NCI-H82 (cell line): ENCODE results near the gene VDR.
"Not testable (repeated sequence)": the region's sequence is repeated elsewhere in the genome, so short reads cannot be mapped to it uniquely, and the experiment has no call there.

Source experiments
- DNase-seq: peaks from one replicate; lab custom pipeline; 2025; lab: John Stamatoyannopoulos, UW

The VDR gene

GRCh38 chr12:47828008-47828975, 76.5 kb downstream of the VDR start:
- no peak for DNase-seq

DNA sequence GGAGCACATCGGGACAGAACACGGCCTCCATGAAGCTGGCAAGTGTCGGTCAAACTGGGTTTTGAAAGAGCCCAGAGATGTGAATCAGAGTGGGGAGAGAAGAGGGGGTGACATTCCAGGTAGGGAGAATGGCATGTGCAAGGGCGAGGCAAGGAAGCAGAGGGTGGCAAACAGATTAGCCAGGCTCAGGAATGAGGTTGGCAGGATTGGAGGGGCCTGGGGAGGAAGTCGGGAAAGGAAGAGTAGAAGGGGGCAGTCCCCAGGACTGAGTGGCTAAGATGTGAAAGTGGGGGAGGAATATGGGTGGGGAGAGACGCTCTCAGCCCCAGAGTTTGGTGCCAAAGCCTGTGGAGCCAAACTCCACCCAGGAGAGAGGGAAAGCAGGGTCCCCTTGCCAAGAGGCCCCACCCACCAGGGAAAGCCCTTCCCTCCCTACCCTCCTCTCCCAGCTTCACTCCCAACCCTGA, 79.6 kb downstream of the VDR start:
- no peak for DNase-seq

- DNase-seq, result no peak
Observed at GRCh38 chr12:47824635-47825034, 80.2 kb downstream of the VDR start.

- no peak for DNase-seq
Observed at GRCh38 chr12:47824198-47824597, 80.6 kb downstream of the VDR start.

- no peak for DNase-seq
Observed at GRCh38 chr12:47823422-47824086, 81.2 kb downstream of the VDR start.

DNA sequence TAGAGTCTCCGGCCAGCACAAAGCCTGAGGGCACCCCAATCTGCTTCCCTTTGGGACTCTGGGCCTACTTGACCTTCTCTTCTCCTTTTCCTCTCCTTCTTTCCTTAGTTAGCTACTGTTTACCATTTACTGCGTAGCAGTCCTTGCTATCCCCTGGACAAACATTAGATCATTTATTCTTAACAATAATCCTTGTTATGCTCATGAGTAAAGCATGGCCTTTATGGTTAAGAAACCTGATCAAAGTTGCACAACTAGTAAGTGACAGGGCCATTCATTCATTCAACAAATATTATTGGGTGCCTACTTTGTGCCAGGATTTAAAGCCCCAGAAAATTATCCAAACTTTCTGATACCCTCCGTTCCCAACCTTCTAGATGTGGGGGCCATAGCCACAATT, 81.9 kb downstream of the VDR start:
- DNase-seq, result no peak

- no peak for DNase-seq
Observed at GRCh38 chr12:47822401-47822800, 82.4 kb downstream of the VDR start.

DNA sequence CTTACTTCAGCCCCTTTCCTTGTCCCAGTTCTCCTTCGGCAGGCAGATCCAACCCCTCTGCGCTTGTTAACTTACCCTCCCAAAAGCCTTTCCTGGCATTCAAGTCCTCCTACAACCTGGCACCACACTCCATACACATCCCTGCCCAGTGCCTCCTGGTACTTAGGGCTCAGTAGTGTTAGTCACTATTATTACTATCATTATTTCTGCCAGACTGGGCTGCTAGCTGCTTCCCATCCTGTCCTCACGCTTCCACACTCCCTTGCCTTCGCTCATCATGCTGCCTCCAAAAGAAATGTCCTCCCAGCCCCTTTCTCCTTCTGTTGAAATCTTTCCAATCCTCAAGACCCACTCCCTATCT, 83.5 kb downstream of the VDR start:
- DNase-seq, result no peak

- DNase-seq, result peak; percentile 43
Observed at GRCh38 chr12:47820631-47821345, 84.0 kb downstream of the VDR start.

- DNase-seq, result peak; percentile 80
Observed at GRCh38 chr12:47819896-47820630, 84.7 kb downstream of the VDR start, which contains the start of gene HDAC7. TSS of gene HDAC7 (minus strand) at chr12:47819903. CDS start at chr12:47819785, 118 bp downstream.

- DNase-seq, result peak; percentile 31
Observed at GRCh38 chr12:47819138-47819895, 85.5 kb downstream of the VDR start.

DNA sequence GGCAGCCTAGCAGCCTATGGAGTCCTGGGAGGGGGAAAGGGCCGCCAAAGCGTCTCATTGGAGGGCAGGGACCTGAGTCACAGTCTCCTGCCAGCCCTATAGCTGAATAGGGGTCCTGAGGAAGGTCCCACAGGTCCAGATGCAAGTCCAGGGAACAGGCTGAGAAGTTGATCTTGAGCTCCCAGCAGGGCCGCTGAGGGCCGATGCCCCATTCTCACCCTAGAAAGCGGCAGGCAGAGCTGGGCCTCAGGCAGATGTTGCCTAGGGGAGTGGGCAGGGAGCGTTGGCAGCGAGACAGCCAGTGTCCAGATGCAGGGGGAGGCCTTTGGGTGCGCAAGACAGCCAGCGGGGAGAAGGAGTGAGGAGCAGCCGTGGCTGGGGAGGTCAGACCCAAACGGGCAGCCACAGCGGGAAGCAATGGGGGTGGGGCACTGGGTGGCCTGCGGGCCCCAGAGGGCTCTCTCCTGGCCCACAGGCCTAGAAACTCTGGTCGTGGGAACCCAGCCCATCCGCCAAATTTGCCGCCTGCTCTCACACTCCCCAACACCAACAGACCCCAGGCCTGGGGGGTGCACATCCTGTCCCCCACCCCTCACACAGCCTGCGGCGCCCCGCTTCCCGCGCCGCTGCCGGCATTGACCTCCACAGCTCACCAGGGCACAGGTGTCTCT, 86.2 kb downstream of the VDR start:
- no peak for DNase-seq

DNA sequence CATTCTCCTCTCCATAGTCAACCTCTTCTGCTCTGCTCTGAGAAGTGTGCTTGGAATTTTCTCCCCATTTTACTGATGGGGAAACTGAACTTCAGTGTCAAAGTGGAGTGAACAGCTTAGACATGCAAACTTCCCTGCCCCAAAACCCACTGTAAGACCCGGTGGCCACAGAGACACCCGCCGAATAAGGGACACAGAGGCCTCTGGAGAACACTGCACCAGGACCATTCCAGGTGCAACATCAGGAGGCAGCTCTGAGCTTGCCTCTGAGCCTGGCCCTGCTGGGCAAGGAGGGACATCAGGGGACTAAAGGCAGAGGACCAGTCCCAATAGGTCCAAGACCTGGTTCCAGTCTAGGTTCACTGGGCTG, 86.8 kb downstream of the VDR start:
- DNase-seq, result no peak

DNA sequence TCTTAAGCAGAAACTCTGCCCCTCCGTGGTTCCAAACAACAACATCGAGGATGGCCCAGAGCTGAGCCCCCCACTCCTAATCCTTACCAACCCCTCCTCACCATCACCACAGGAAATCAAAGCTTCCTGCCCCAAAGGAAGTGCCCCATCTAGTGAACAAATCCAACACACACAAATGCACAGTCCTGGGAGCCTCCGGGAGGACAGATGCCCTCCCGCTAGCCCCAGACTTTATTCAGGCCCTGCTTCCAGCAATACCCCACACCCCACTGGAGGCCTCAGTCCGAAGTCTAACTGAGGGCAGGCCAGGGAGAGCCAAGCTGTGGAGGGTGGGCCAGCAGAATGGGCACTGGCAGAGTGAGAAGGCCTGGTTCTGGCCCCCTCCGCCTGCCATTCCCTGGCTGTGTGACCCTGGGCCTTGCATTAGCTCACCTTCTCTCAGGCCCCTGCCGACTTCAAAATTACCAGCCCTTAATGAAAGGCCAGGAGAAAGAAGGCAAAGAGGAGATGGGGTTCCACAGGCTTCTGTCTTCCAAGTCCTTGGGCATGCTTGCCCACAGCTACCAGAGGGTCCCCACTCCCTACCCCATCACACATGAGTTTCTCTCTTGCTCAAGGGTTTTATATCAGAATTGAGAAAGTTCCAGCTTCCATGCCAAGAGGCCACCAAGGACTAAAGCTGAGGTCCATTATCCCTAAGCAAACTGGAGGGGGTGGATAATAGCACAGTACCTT, 87.4 kb downstream of the VDR start:
- peak; percentile 11 for DNase-seq

DNA sequence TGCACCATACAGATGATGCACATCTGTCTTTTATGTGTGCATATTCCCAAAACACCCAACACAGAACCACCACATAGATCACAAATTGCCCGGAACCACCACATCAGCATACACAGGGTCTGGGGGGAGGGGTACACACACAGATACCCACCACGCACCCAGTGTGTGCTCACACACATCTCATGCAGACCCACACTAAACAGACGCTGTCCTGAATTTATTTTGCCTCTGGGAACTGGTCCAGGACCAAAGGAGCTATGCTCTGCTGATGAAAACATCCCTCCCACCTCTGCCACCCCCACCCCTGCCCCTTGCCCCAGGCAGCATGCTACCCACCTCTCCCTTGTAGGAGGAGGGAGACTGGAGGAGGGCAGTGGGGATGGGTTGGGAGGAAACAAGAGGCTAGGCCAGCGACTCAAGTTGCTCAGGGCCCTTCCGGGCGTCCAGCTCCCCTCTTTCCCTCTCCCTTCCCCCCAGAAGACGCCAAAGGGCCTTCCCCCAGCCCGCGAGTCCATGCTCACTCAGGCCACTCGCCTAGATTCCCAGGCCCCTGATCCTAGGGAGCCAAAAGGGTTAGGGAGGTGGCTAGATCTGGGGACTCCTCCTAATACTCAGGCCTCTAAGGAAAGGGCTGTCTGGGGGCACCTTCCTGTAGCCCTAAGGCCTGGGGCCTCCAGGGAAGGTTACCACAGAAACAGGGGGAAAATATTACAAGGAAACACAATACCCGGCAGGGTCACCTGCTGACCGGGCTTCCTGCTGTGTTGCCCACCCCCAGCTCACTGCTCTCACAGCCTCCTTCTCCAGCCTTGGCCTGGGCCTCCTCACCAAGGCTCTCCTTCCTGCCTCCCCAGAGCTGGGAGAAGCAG, 88.2 kb downstream of the VDR start:
- DNase-seq, result no peak

- DNase-seq, result not testable (repeated sequence)
Observed at GRCh38 chr12:47815447-47815846, 89.3 kb downstream of the VDR start.

- DNase-seq, result no peak
Observed at GRCh38 chr12:47814539-47815170, 90.1 kb downstream of the VDR start.

DNA sequence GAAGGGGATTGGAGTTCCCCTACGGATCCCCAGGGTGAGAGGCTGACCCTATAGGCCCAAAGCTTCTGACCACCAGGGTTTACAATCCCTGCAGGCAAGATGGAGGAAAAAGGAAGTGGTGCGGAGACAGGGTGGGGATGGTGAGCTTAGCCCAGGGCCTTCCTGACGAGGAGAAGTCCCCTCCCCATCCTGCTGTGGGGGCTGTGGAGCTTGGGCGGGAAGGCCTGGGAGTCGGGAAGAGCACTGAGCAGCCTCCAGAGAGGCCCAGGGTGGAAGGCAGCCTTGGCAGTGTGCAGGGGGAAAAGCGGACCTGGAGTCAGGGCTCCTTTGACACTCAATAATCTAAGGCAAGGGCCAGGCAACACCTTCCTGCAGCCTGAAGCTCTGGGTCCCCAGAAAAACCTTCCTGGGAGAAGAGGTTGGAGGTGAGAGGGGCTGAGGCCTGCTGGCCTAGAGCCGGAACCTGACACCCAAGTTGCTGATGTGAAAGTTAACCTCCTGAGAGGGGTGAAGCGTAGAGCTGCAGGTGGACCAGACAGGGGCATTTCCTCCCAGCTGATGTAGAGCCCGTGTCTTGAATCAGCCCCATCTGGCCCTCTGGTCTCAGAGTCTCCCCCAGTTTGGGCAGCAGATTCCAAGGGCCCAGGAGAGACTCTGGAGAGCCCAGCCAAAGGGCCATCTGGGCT, 91.1 kb downstream of the VDR start:
- no peak for DNase-seq
